Brain microvascular endothelial cell (primary cell): ENCODE results near the gene FNDC1.

Experiments used
- DNase-seq: peaks from one replicate; pipeline ENCODE4 v3.0.0-alpha.2; 2020
- H3K27ac ChIP-seq: fragments of 250-450 bp; sonication (Bioruptor Pico); 2 replicates; pipeline ENCODE4 v1.5.1; 2020; ENCODE audit warnings: mild to moderate bottlenecking, moderate library complexity
- H3K27me3 ChIP-seq: fragments of 250-450 bp; sonication (Bioruptor Pico); replicated peaks from 2 replicates; pipeline ENCODE4 v1.5.1; 2020; ENCODE audit warnings: mild to moderate bottlenecking
- H3K36me3 ChIP-seq: fragments of 250-450 bp; sonication (Bioruptor Pico); replicated peaks from 2 replicates; pipeline ENCODE4 v1.5.1; 2020; ENCODE audit warnings: mild to moderate bottlenecking
- H3K4me3 ChIP-seq: 2 replicates; pipeline ENCODE4 v1.5.1; 2011; ENCODE audit warnings: low read depth, mild to moderate bottlenecking, control low read depth, low read length, moderate library complexity
- in situ Hi-C: cut with HindIII; loops from 2 replicates; pipeline ENCODE4 v1.10.0; 2017; ENCODE audit warnings: low sequenced_read_pairs, low pct_ligation_motif_present
- TF ChIP-seq, protein P1 (sequence below): IDR thresholded peaks from 2 replicates; pipeline ENCODE4 v1.5.1; 2011; ENCODE audit warnings: low read depth, mild to moderate bottlenecking, moderate library complexity, low read length, control low read depth, inconsistent platforms; ENCODE audit errors: missing control alignments

Gene FNDC1

GRCh38 chr6:159212525-159213280 is 43.5 kb downstream of the FNDC1 start:
- TF ChIP-seq, protein P1, sequence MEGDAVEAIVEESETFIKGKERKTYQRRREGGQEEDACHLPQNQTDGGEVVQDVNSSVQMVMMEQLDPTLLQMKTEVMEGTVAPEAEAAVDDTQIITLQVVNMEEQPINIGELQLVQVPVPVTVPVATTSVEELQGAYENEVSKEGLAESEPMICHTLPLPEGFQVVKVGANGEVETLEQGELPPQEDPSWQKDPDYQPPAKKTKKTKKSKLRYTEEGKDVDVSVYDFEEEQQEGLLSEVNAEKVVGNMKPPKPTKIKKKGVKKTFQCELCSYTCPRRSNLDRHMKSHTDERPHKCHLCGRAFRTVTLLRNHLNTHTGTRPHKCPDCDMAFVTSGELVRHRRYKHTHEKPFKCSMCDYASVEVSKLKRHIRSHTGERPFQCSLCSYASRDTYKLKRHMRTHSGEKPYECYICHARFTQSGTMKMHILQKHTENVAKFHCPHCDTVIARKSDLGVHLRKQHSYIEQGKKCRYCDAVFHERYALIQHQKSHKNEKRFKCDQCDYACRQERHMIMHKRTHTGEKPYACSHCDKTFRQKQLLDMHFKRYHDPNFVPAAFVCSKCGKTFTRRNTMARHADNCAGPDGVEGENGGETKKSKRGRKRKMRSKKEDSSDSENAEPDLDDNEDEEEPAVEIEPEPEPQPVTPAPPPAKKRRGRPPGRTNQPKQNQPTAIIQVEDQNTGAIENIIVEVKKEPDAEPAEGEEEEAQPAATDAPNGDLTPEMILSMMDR = no peak
- in situ Hi-C loops = no loop called here
- H3K36me3 ChIP-seq = no peaks in the 10 kb centered on the region
- no peak overlapping the region for H3K4me3 ChIP-seq
- H3K27ac ChIP-seq = no peak overlapping the region
- no peak for DNase-seq
- H3K27me3 ChIP-seq = no peaks in the 10 kb centered on the region

GRCh38 chr6:159213405-159213804 is 44.2 kb downstream of the FNDC1 start:
- TF ChIP-seq, protein P1 = no peak
- in situ Hi-C loops = no loop called here
- Histone ChIP-seq H3K4me3 (no peak overlapping the region), H3K27me3 (no peaks in the 10 kb centered on the region), H3K27ac (no peak overlapping the region), H3K36me3 (no peaks in the 10 kb centered on the region)
- no peak for DNase-seq

GRCh38 chr6:159214281-159214680 is 45.1 kb downstream of the FNDC1 start:
- in situ Hi-C loops = no loop called here
- DNase-seq = no peak

DNA sequence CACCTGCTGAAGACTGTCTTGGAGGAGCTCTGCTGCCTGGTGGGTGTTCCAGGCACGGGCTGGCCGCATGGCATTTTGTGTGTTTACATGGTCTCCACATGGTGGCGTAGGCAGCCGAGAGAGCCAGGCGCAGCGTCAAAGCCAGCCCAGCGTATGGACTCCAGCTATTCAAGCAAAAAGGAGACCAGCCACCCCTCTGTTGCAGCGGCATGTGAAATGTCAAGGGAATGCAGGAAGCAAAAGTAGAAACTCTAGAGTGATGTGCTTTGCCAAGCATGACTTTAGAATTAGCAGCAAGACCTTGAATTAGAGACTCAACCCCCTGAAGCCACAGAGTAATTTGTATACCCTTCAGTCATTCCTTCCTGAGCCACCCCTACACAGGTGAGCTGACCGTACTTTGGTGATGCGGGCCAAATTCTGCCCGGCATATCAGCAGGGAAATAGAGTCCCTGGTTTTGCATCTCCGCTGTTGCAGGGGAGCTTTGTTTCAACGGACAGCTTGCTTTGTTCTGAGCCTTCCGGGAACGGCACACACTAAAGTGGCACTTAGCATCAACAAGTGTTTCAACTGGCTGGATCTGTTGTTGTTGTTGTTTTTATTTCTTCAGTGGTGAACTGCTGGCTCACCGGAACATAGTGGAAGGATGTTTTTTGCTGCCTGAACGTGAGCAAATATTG is 48.5 kb downstream of the FNDC1 start:
- in situ Hi-C loops = no loop called here
- peak; percentile 36 for DNase-seq

More at GRCh38 chr6:159214281-159214680, 45.1 kb downstream of the FNDC1 start:
- H3K4me3 ChIP-seq = no peak overlapping the region
- TF ChIP-seq, protein P1 = no peak
- H3K27me3 ChIP-seq = no peaks in the 10 kb centered on the region
- H3K27ac ChIP-seq = no peak overlapping the region
- no peaks in the 10 kb centered on the region for H3K36me3 ChIP-seq

GRCh38 chr6:159220093-159220492 is 50.9 kb downstream of the FNDC1 start:
- in situ Hi-C loops = no loop called here
- Histone ChIP-seq H3K36me3 (no peaks in the 10 kb centered on the region), H3K27ac (no peak overlapping the region), H3K27me3 (no peaks in the 10 kb centered on the region), H3K4me3 (no peak overlapping the region)
- DNase-seq = no peak
- TF ChIP-seq, protein P1 = no peak

More for the DNA sequence above, 48.5 kb downstream of the FNDC1 start:
- TF ChIP-seq, protein P1 = peak; percentile 70
- Histone ChIP-seq H3K27ac (no peak overlapping the region), H3K27me3 (no peaks in the 10 kb centered on the region), H3K36me3 (no peaks in the 10 kb centered on the region), H3K4me3 (no peak overlapping the region)
